ENCODE measurements around the gene YWHAE. TPM values are rescaled to one million over a fixed set of nuclear protein-coding genes. Genes with fewer than 3 reads are reported as not detected.
A peak's percentile ranks its signal among the peaks of the same experiment; 100 is the strongest.
"Not testable (repeated sequence)": the region's sequence is repeated elsewhere in the genome, so short reads cannot be mapped to it uniquely, and the experiment has no call there.

The YWHAE gene
- total RNA-seq, 2 experiments from 2014 or later = 352 to 374 TPM

GRCh38 chr17:1367351-1367745 lies 32.7 kb downstream of the YWHAE start:
- DNase-seq = no peak
- no peaks in the 10 kb centered on the region for H3K9me3 Mint-ChIP-seq
- H3K27me3 Mint-ChIP-seq = no peaks in the 10 kb centered on the region
- H3K27ac Mint-ChIP-seq = peak overlapping the region; percentile 60
- H3K4me3 Mint-ChIP-seq = no peak overlapping the region
- peaks cover 57% of the 10 kb centered on the region for H3K4me1 Mint-ChIP-seq
- POLR2A ChIA-PET = interaction anchor here (0.9 to 1.5 kb wide), 3 partner anchors 22 to 149 kb away, joined by 3 to 5 read pairs (median 3); partner anchors contain the start of genes INPP5K and YWHAE
- CTCF ChIA-PET = interaction anchor here (3.2 to 4.3 kb wide), 4 partner anchors 11 to 166 kb away, joined by 15 to 69 read pairs (median 49); partner anchors contain the start of gene INPP5K
- H3K36me3 Mint-ChIP-seq (ENCODE audit: low read depth) = peaks cover 41% of the 10 kb centered on the region

GRCh38 chr17:1366234-1366633 lies 33.8 kb downstream of the YWHAE start:
- no peaks in the 10 kb centered on the region for H3K27me3 Mint-ChIP-seq
- H3K9me3 Mint-ChIP-seq = no peaks in the 10 kb centered on the region
- no peak overlapping the region for H3K27ac Mint-ChIP-seq
- CTCF ChIA-PET = interaction anchor here (1.5 to 4.3 kb wide), 18 partner anchors 8 to 431 kb away, joined by 3 to 69 read pairs (median 10); partner anchors contain the start of genes INPP5K and YWHAE
- peaks cover 42% of the 10 kb centered on the region for H3K36me3 Mint-ChIP-seq (ENCODE audit: low read depth)
- no peak overlapping the region for H3K4me3 Mint-ChIP-seq
- no peak for DNase-seq
- peaks cover 65% of the 10 kb centered on the region for H3K4me1 Mint-ChIP-seq
- POLR2A ChIA-PET = interaction anchor here (0.6 to 2.5 kb wide), 12 partner anchors 8 to 283 kb away, joined by 3 to 22 read pairs (median 4); partner anchors contain the start of genes INPP5K and RILP

- H3K36me3 Mint-ChIP-seq (ENCODE audit: low read depth) = peaks cover 42% of the 10 kb centered on the region
- peak; percentile 65 for DNase-seq
- CTCF ChIA-PET = interaction anchor here (0.6 to 4.3 kb wide), 49 partner anchors 9 to 432 kb away, joined by 3 to 69 read pairs (median 5); partner anchors contain the start of genes CRK, INPP5K, PITPNA and YWHAE
- peaks cover 68% of the 10 kb centered on the region for H3K4me1 Mint-ChIP-seq
- H3K27ac Mint-ChIP-seq = no peak overlapping the region
- H3K9me3 Mint-ChIP-seq = no peaks in the 10 kb centered on the region
- no peaks in the 10 kb centered on the region for H3K27me3 Mint-ChIP-seq
- no peak overlapping the region for H3K4me3 Mint-ChIP-seq
- POLR2A ChIA-PET = interaction anchor here (0.8 to 2.5 kb wide), 13 partner anchors 9 to 283 kb away, joined by 3 to 22 read pairs (median 6); partner anchors contain the start of genes CRK, INPP5K, RILP and YWHAE
Observed at GRCh38 chr17:1365445-1366039, 34.5 kb downstream of the YWHAE start.

- Mint-ChIP-seq H3K4me1 (peaks cover 75% of the 10 kb centered on the region), H3K36me3 (ENCODE audit: low read depth) (peaks cover 51% of the 10 kb centered on the region), H3K4me3 (no peak overlapping the region), H3K27me3 (no peaks in the 10 kb centered on the region), H3K9me3 (no peaks in the 10 kb centered on the region), H3K27ac (peak overlapping the region; percentile 80)
- CTCF ChIA-PET = interaction anchor here (0.7 to 2.2 kb wide), 7 partner anchors 9 to 170 kb away, joined by 3 to 25 read pairs (median 6); partner anchors contain the start of genes INPP5K and YWHAE
- POLR2A ChIA-PET = interaction anchor here (0.9 to 2.8 kb wide), 8 partner anchors 8 to 153 kb away, joined by 3 to 14 read pairs (median 4); partner anchors contain the start of genes CRK, INPP5K and YWHAE
- DNase-seq = no peak
Observed at GRCh38 chr17:1362964-1363363, 37.1 kb downstream of the YWHAE start.

- Mint-ChIP-seq H3K36me3 (ENCODE audit: low read depth) (peaks cover 52% of the 10 kb centered on the region), H3K4me3 (peak overlapping the region; percentile 57), H3K9me3 (no peaks in the 10 kb centered on the region), H3K4me1 (peaks cover 71% of the 10 kb centered on the region), H3K27ac (peak overlapping the region; percentile 80), H3K27me3 (no peaks in the 10 kb centered on the region)
- ChIA-PET POLR2A (interaction anchor here (0.6 to 2.8 kb wide), 16 partner anchors 8 to 165 kb away, joined by 3 to 15 read pairs (median 4); partner anchors contain the start of genes CRK, INPP5K and YWHAE), CTCF (interaction anchor here (0.7 to 2.2 kb wide), 12 partner anchors 9 to 171 kb away, joined by 3 to 25 read pairs (median 6); partner anchors contain the start of genes INPP5K and YWHAE)
- DNase-seq = peak; percentile 46
Observed at GRCh38 chr17:1362065-1362848, 37.8 kb downstream of the YWHAE start.

GRCh38 chr17:1360975-1361374 lies 39.0 kb downstream of the YWHAE start:
- peaks cover 52% of the 10 kb centered on the region for H3K36me3 Mint-ChIP-seq (ENCODE audit: low read depth)
- ChIA-PET POLR2A (interaction anchor here (1.0 to 2.8 kb wide), 6 partner anchors 15 to 155 kb away, joined by 3 to 15 read pairs (median 8); partner anchors contain the start of genes INPP5K and YWHAE), CTCF (interaction anchor here (0.5 to 2.2 kb wide), 9 partner anchors 9 to 172 kb away, joined by 3 to 25 read pairs (median 6); partner anchors contain the start of gene INPP5K)
- no peaks in the 10 kb centered on the region for H3K27me3 Mint-ChIP-seq
- DNase-seq = peak; percentile 48
- H3K4me3 Mint-ChIP-seq = peak overlapping the region; percentile 58
- H3K4me1 Mint-ChIP-seq = peaks cover 62% of the 10 kb centered on the region
- peak overlapping the region; percentile 90 for H3K27ac Mint-ChIP-seq
- H3K9me3 Mint-ChIP-seq = no peaks in the 10 kb centered on the region

GRCh38 chr17:1360315-1360714 lies 39.7 kb downstream of the YWHAE start:
- H3K36me3 Mint-ChIP-seq (ENCODE audit: low read depth) = peaks cover 57% of the 10 kb centered on the region
- peak overlapping the region; percentile 90 for H3K27ac Mint-ChIP-seq
- CTCF ChIA-PET = interaction anchor here (0.5 kb wide), 1 partner anchor 42 kb away, joined by 3 read pairs; no protein-coding TSS in a partner anchor
- POLR2A ChIA-PET, H3K27me3 Mint-ChIP-seq, H3K9me3 Mint-ChIP-seq: not testable (repeated sequence)
- DNase-seq = peak; percentile 52
- peak overlapping the region; percentile 21 for H3K4me3 Mint-ChIP-seq
- H3K4me1 Mint-ChIP-seq = peaks cover 57% of the 10 kb centered on the region

GRCh38 chr17:1354030-1354429 lies 46.0 kb downstream of the YWHAE start:
- no peak for DNase-seq
- H3K4me3 Mint-ChIP-seq = no peak overlapping the region
- H3K27me3 Mint-ChIP-seq = no peaks in the 10 kb centered on the region
- H3K4me1 Mint-ChIP-seq = peaks cover 6% of the 10 kb centered on the region
- ChIA-PET CTCF (interaction anchor here (1.0 to 1.7 kb wide), 3 partner anchors 9 to 179 kb away, joined by 3 to 6 read pairs (median 4); no protein-coding TSS in a partner anchor), POLR2A (interaction anchor here (1.0 to 1.3 kb wide), 2 partner anchors 8 kb away, joined by 4 read pairs; no protein-coding TSS in a partner anchor)
- H3K27ac Mint-ChIP-seq = no peak overlapping the region
- no peaks in the 10 kb centered on the region for H3K9me3 Mint-ChIP-seq
- H3K36me3 Mint-ChIP-seq (ENCODE audit: low read depth) = peaks cover 60% of the 10 kb centered on the region

- POLR2A ChIA-PET = interaction anchor here (1.0 kb wide), 1 partner anchor 24 kb away, joined by 3 read pairs; no protein-coding TSS in a partner anchor
- not testable (repeated sequence) for H3K27me3 Mint-ChIP-seq, DNase-seq, H3K9me3 Mint-ChIP-seq, H3K27ac Mint-ChIP-seq, H3K4me3 Mint-ChIP-seq
- CTCF ChIA-PET = interaction anchor here (0.5 to 1.4 kb wide), 5 partner anchors 9 to 227 kb away, joined by 3 to 6 read pairs (median 3); no protein-coding TSS in a partner anchor
- Mint-ChIP-seq H3K4me1 (peaks cover 15% of the 10 kb centered on the region), H3K36me3 (ENCODE audit: low read depth) (peaks cover 60% of the 10 kb centered on the region)
Observed at GRCh38 chr17:1352530-1352929, 47.5 kb downstream of the YWHAE start.

- Mint-ChIP-seq H3K27me3 (no peaks in the 10 kb centered on the region), H3K4me1 (peaks cover 17% of the 10 kb centered on the region), H3K9me3 (no peaks in the 10 kb centered on the region), H3K36me3 (ENCODE audit: low read depth) (peaks cover 61% of the 10 kb centered on the region), H3K4me3 (no peak overlapping the region), H3K27ac (no peak overlapping the region)
- no peak for DNase-seq
- CTCF ChIA-PET = interaction anchor here (1.0 to 1.4 kb wide), 4 partner anchors 10 to 92 kb away, joined by 3 to 6 read pairs (median 4); no protein-coding TSS in a partner anchor
- POLR2A ChIA-PET = interaction anchor here (1.0 kb wide), 1 partner anchor 25 kb away, joined by 3 read pairs; no protein-coding TSS in a partner anchor
Observed at GRCh38 chr17:1351971-1352370, 48.1 kb downstream of the YWHAE start.

GRCh38 chr17:1351275-1351674 lies 48.7 kb downstream of the YWHAE start:
- peaks cover 17% of the 10 kb centered on the region for H3K4me1 Mint-ChIP-seq
- DNase-seq = no peak
- ChIA-PET CTCF (interaction anchor here (1.3 to 1.4 kb wide), 2 partner anchors 11 to 92 kb away, joined by 3 to 6 read pairs; no protein-coding TSS in a partner anchor), POLR2A (no interaction called here)
- H3K27me3 Mint-ChIP-seq = no peaks in the 10 kb centered on the region
- peaks cover 63% of the 10 kb centered on the region for H3K36me3 Mint-ChIP-seq (ENCODE audit: low read depth)
- H3K4me3 Mint-ChIP-seq = no peak overlapping the region
- H3K9me3 Mint-ChIP-seq = no peaks in the 10 kb centered on the region
- no peak overlapping the region for H3K27ac Mint-ChIP-seq
